Astrocyte of the cerebellum (primary cell): ENCODE results near the gene PMFBP1.

Source experiments
- DNase-seq: peaks from one replicate; pipeline ENCODE4 v3.0.0-alpha.2; 2011; ENCODE audit warnings: low read depth
- H3K4me3 ChIP-seq: 2 replicates; pipeline ENCODE4 v1.5.1; 2011; ENCODE audit warnings: mild to moderate bottlenecking, low read depth, low read length, moderate library complexity
- CTCF ChIP-seq: IDR thresholded peaks from 2 replicates; pipeline ENCODE4 v1.5.1; 2012; ENCODE audit warnings: low read length, low read depth, moderate library complexity, mild to moderate bottlenecking; ENCODE audit errors: missing control alignments
- in situ Hi-C: cut with HindIII; loops from 2 replicates; pipeline ENCODE4 v1.10.0; 2017; ENCODE audit warnings: low sequenced_read_pairs

PMFBP1 gene

GRCh38 chr16:72166151-72166550 is 5.8 kb downstream of the PMFBP1 start:
- H3K4me3 ChIP-seq, result no peak overlapping the region
- in situ Hi-C loops, result no loop called here
- TF ChIP-seq CTCF, result no peak
- DNase-seq, result no peak

GRCh38 chr16:72164691-72165090 is 7.3 kb downstream of the PMFBP1 start:
- DNase-seq, result no peak
- in situ Hi-C loops, result no loop called here
- TF ChIP-seq CTCF, result no peak
- no peak overlapping the region for H3K4me3 ChIP-seq

- H3K4me3 ChIP-seq, result no peak overlapping the region
- DNase-seq, result no peak
- in situ Hi-C loops, result no loop called here
- TF ChIP-seq CTCF, result no peak
Measured at GRCh38 chr16:72162105-72162692, 9.8 kb downstream of the PMFBP1 start.

DNA sequence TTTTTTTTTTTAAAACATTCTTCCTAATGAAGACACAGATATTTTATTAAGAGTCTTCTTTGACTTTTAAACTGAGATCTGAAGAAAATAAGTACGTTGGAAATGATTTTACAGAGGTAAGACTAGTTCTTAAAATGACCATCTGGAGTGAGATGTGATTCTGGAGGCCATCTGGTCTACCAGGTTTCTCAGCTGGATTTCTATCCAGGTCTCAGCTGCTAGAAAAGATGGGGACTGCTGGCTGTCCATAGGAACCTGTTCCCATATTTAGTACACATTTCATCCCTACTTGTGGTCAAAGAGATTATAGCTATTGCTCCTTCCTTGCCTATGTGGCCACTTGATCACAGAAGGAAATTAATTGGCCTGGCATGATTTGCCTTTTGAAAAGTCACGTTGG is 12.2 kb downstream of the PMFBP1 start:
- no peak for TF ChIP-seq CTCF
- in situ Hi-C loops, result no loop called here
- no peak overlapping the region for H3K4me3 ChIP-seq
- DNase-seq, result no peak

GRCh38 chr16:72159386-72159785 is 12.6 kb downstream of the PMFBP1 start:
- no peak for DNase-seq
- no peak overlapping the region for H3K4me3 ChIP-seq
- in situ Hi-C loops, result no loop called here
- no peak for TF ChIP-seq CTCF

DNA sequence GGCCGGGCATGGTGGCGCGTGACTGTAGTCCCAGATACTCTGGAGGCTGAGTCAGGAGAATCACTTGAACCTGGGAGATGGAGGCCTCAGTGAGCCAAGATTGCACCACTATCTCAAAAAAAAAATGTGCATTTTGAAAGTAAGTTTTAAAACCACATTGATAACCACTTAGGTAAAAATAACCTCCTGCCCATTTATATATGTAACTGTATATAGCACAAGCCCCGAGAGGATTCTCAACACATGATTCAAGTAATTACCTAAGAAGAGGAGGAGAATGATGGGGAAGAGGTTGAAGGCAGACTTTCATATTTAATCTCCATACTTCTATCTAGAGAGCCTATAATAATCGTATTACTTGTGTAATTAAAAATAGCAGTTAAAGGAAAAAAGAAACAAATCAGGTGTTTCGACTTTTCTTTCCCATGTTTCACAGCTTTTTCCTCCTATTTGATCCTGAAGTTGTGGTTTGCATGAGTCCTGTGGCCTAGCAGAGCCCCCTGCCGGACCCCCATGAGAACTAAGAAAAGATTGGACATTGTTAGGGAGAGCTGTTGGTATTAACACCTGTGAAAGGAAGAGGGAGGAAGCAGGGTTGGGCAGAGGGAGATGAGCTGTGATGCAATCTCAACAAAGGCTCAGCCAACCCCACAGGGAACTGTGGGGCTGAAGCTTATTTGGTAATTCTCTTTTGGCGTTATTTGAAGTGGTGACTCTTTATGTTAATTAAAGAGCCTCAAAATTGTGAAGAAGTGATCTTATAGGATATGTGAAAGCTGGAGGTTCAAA is 22.1 kb downstream of the PMFBP1 start:
- in situ Hi-C loops, result no loop called here
- TF ChIP-seq CTCF, result no peak
- DNase-seq, result no peak
- H3K4me3 ChIP-seq, result no peak overlapping the region
